A673 (cell line): Measurements from ENCODE around the gene RSAD1. TPM values are rescaled to one million over a fixed set of nuclear protein-coding genes. Genes with fewer than 3 reads are reported as not detected.

ENCODE experiments used
- BruUV-seq: library from RNA; stranded (reverse); fragments of 400-500 nt; replicated peaks from 2 replicates; lab custom pipeline; 2021; lab: Mats Ljungman, UMichigan
- CTCF ChIA-PET: fragments of 300-600 bp; sonication (Branson Sonifier 250); formaldehyde crosslinking; loops from one replicate; lab custom pipeline; 2022; ENCODE audit warnings: antibody characterized with exemption; lab: Charles Lee
- POLR2A ChIA-PET: fragments of 300-600 bp; sonication (Branson Sonifier 250); formaldehyde crosslinking; loops from one replicate; lab custom pipeline; 2022; ENCODE audit warnings: antibody characterized with exemption; ENCODE audit not compliant: low non-redundant PET; lab: Charles Lee
- DNase-seq: peaks from one replicate; pipeline ENCODE4 v3.0.0-alpha.2; 2015; ENCODE audit warnings: low spot score
- H3K27ac ChIP-seq: fragments of 200-600 bp; sonication (generic); 2 replicates; pipeline ENCODE4 v1.5.1; 2016; ENCODE audit warnings: mixed run types, low read depth, mild to moderate bottlenecking, mixed read lengths, antibody characterized with exemption, low read length; ENCODE audit not compliant: poor library complexity, severe bottlenecking
- H3K27me3 ChIP-seq: fragments of 200-600 bp; sonication (generic); replicated peaks from 2 replicates; pipeline ENCODE4 v1.6.1; 2017; ENCODE audit warnings: mixed run types, low read depth, mild to moderate bottlenecking, mixed read lengths, antibody characterized with exemption, low read length; ENCODE audit not compliant: insufficient read depth, poor library complexity
- H3K36me3 ChIP-seq: fragments of 200-600 bp; sonication (generic); 2 replicates; pipeline ENCODE4 v1.6.1; 2016; ENCODE audit warnings: mixed run types, mild to moderate bottlenecking, mixed read lengths, antibody characterized with exemption, low read length; ENCODE audit not compliant: insufficient read depth, poor library complexity, severe bottlenecking
- H3K4me1 ChIP-seq: fragments of 200-600 bp; sonication (generic); 2 replicates; pipeline ENCODE4 v1.6.1; 2017; ENCODE audit warnings: mixed run types, mild to moderate bottlenecking, mixed read lengths, antibody characterized with exemption, low read length; ENCODE audit not compliant: insufficient read depth, poor library complexity, severe bottlenecking
- H3K4me3 ChIP-seq: fragments of 200-600 bp; sonication (generic); 2 replicates; pipeline ENCODE4 v1.5.1; 2016; ENCODE audit warnings: low read depth, mixed run types, mild to moderate bottlenecking, mixed read lengths, low read length; ENCODE audit not compliant: poor library complexity, severe bottlenecking
- H3K9me3 ChIP-seq: fragments of 200-600 bp; sonication (generic); 2 replicates; pipeline ENCODE4 v1.6.1; 2016; ENCODE audit warnings: mixed run types, low read depth, mild to moderate bottlenecking, mixed read lengths, antibody characterized with exemption, low read length; ENCODE audit not compliant: poor library complexity, severe bottlenecking
- EZH2 ChIP-seq: fragments of 200-600 bp; sonication (generic); IDR thresholded peaks from 2 replicates; pipeline ENCODE4 v1.6.1; 2017; ENCODE audit warnings: borderline replicate concordance, low read depth, mild to moderate bottlenecking, mixed read lengths, antibody characterized with exemption, low read length; ENCODE audit not compliant: poor library complexity, severe bottlenecking
- intact Hi-C: fragments of 100-400 bp; cut with micrococcal nuclease; formaldehyde crosslinking; loops from one replicate; pipeline ENCODE4 v1.10.0; 2022; ENCODE audit not compliant: unreplicated experiment
- total RNA-seq: library from RNA; stranded (reverse); gene quantifications from 2 replicates; pipeline ENCODE4 v1.2.3, GENCODE V29; 2021
- TF ChIP-seq, protein P1 (sequence below): fragments of 300-800, 200-600 bp; sonication (generic); conservative IDR thresholded peaks from 2 replicates; pipeline ENCODE4 v1.5.1; 2017; ENCODE audit warnings: low read depth, mild to moderate bottlenecking, antibody characterized with exemption, low read length, moderate library complexity, mixed read lengths

Gene RSAD1
- total RNA-seq, 1 experiment from 2014 or later: 44.3 TPM

DNA sequence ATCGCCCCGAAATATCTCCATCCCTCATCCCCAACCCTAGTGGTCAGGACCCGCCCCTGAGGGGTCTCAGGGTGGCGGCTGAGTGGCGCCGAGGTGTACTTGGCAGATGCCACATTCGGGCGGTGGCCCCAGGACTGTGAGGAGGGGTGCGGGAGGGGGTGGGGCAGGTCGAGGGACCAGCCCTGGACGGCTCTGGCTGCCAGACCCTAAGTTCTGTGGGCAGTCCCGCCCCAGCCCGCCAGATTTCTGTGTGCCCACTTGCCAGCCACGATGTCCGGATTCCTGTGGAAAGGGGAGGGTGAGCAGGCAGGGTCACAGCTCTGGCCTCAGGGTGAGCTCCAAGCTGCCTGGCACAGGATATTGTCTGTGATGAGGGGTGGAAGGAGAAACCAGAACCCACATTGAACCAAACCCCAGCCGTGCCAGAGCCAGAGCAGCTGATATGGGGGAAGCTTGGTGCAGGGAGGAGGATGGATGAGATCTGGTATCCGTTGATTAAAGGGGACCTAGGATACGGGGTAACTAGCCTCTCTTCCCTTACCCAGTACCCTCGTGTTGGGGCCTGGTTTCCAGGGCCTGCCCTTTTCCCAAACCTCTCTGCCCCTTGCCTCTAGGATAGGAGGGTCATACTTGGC lies 8.9 kb upstream of the RSAD1 start:
- DNase-seq: no peak
- intact Hi-C loops: loop anchor here (10.0 kb wide), 1 partner anchor 95 kb away; the partner anchor contains the start of genes EME1 and MRPL27
- CTCF ChIA-PET: no interaction called here
- H3K9me3 ChIP-seq: no peaks in the 10 kb centered on the region
- TF ChIP-seq, protein P1, sequence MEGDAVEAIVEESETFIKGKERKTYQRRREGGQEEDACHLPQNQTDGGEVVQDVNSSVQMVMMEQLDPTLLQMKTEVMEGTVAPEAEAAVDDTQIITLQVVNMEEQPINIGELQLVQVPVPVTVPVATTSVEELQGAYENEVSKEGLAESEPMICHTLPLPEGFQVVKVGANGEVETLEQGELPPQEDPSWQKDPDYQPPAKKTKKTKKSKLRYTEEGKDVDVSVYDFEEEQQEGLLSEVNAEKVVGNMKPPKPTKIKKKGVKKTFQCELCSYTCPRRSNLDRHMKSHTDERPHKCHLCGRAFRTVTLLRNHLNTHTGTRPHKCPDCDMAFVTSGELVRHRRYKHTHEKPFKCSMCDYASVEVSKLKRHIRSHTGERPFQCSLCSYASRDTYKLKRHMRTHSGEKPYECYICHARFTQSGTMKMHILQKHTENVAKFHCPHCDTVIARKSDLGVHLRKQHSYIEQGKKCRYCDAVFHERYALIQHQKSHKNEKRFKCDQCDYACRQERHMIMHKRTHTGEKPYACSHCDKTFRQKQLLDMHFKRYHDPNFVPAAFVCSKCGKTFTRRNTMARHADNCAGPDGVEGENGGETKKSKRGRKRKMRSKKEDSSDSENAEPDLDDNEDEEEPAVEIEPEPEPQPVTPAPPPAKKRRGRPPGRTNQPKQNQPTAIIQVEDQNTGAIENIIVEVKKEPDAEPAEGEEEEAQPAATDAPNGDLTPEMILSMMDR: no peak
- no peak for TF ChIP-seq EZH2
- H3K4me3 ChIP-seq: no peak overlapping the region
- H3K36me3 ChIP-seq: no peaks in the 10 kb centered on the region
- H3K4me1 ChIP-seq: peaks cover 11% of the 10 kb centered on the region
- H3K27ac ChIP-seq: no peak overlapping the region
- no TSS peak for BruUV-seq
- H3K27me3 ChIP-seq: peaks cover 23% of the 10 kb centered on the region
- POLR2A ChIA-PET: no interaction called here

DNA sequence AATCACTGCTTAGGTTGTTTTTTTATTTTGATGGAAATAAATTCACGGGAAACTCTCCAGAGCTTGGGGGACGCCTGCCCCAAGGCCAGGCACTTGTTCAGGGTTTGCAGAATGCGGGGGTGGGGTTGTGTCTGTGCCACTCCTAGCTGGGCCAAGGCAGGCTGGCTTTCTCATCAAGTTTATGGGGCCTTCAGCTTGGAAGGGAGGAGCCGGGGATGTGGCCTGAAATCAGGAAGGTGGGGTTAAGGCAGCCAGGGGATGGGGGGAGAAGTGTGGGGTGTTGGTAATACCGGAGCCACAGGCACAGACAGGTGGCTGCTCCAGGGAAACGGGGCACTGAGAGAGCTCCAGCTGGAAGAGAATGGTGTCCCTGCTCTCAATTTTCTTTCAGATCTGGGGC lies 8.2 kb upstream of the RSAD1 start:
- Histone ChIP-seq H3K9me3 (no peaks in the 10 kb centered on the region), H3K4me3 (no peak overlapping the region), H3K27ac (no peak overlapping the region), H3K4me1 (peaks cover 11% of the 10 kb centered on the region), H3K27me3 (peaks cover 23% of the 10 kb centered on the region), H3K36me3 (no peaks in the 10 kb centered on the region)
- ChIA-PET CTCF (no interaction called here), POLR2A (no interaction called here)
- intact Hi-C loops: loop anchor here (10.0 kb wide), 1 partner anchor 96 kb away; the partner anchor contains the start of genes EME1 and MRPL27
- BruUV-seq: no TSS peak
- DNase-seq: no peak
- TF ChIP-seq, protein P1: no peak
- TF ChIP-seq EZH2: no peak

DNA sequence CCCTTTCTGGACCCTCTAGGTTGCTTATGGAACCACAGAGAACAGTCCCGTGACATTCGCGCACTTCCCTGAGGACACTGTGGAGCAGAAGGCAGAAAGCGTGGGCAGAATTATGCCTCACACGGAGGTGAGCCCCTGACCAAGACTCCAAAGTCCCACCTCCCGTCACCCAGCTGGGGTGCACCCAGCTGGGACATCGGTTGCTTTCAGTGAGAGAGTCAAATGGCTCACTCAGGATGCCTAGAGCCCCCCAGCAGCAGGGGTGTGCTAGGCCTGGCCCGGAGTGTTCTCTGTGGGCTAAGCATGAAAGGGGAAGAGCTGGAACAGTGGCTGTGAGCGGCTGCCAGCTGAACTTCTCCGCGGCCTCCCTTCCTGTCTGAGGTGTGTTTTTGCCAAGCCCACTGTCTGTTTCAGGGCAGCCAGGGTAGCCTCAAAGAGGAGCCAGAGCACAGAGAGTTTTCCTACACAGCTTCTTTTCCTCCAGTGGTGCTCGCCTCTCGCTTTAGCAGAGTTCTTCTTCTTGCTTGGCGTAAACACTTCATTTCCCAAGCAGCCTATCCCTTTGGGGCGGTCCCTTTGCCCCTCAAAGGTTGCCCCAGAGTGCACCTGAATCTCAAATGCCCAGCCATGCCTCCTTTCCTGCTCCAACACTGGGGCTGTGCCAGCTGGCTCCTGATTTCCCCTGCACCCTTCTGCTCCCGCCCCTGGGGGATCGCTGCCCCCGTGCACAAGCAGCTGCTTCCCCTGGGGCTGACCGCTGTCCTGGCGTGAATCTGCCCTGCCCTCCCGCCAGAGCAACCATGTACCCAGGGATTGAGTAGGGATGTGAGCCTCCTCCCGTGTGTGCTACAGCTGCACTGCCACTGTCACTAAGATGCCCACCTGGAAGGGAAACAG lies 7.4 kb upstream of the RSAD1 start:
- Histone ChIP-seq H3K4me3 (no peak overlapping the region), H3K9me3 (no peaks in the 10 kb centered on the region), H3K27me3 (peaks cover 23% of the 10 kb centered on the region), H3K4me1 (peaks cover 11% of the 10 kb centered on the region), H3K27ac (no peak overlapping the region), H3K36me3 (no peaks in the 10 kb centered on the region)
- TF ChIP-seq, protein P1: no peak
- no peak for TF ChIP-seq EZH2
- CTCF ChIA-PET: no interaction called here
- intact Hi-C loops: loop anchor here (10.0 kb wide), 1 partner anchor 96 kb away; the partner anchor contains the start of genes EME1 and MRPL27
- BruUV-seq: no TSS peak
- POLR2A ChIA-PET: no interaction called here
- DNase-seq: no peak
